Adipocyte (in vitro differentiated cells): ENCODE measurements around the gene FRMD4A.

Experiments used
- DNase-seq: peaks from one replicate; pipeline ENCODE4 v3.0.0-alpha.2; 2015; ENCODE audit warnings: low read depth
- H3K27me3 ChIP-seq: replicated peaks from 2 replicates; pipeline ENCODE4 v1.7.0; 2013; ENCODE audit warnings: mild to moderate bottlenecking, low read length, moderate library complexity; ENCODE audit not compliant: control insufficient read depth, insufficient read depth
- H3K36me3 ChIP-seq: 2 replicates; pipeline ENCODE4 v1.7.0; 2013; ENCODE audit warnings: low read length, mild to moderate bottlenecking, moderate library complexity; ENCODE audit not compliant: control insufficient read depth, insufficient read depth, severe bottlenecking
- H3K4me1 ChIP-seq: 2 replicates; pipeline ENCODE4 v1.7.0; 2013; ENCODE audit warnings: mild to moderate bottlenecking, low read length, moderate library complexity; ENCODE audit not compliant: control insufficient read depth, insufficient read depth
- H3K4me3 ChIP-seq: 2 replicates; pipeline ENCODE4 v1.7.0; 2013; ENCODE audit warnings: mild to moderate bottlenecking, low read length, moderate library complexity
- H3K9ac ChIP-seq: 2 replicates; pipeline ENCODE4 v1.7.0; 2013; ENCODE audit warnings: mild to moderate bottlenecking, low read length, moderate library complexity
- H3K9me3 ChIP-seq: 2 replicates; pipeline ENCODE4 v1.7.0; 2013; ENCODE audit warnings: mild to moderate bottlenecking, low read length, moderate library complexity; ENCODE audit not compliant: control insufficient read depth

FRMD4A gene

GRCh38 chr10:13632440-13632839 lies 698.3 kb downstream of the FRMD4A start:
- peaks cover 7% of the 10 kb centered on the region for H3K36me3 ChIP-seq
- peaks cover 33% of the 10 kb centered on the region for H3K4me1 ChIP-seq
- no peak for DNase-seq
- H3K9ac ChIP-seq, result peak overlapping the region; percentile 14
- H3K27me3 ChIP-seq, result no peaks in the 10 kb centered on the region
- H3K4me3 ChIP-seq, result no peak overlapping the region
- H3K9me3 ChIP-seq, result no peaks in the 10 kb centered on the region

GRCh38 chr10:13631594-13631993 lies 699.1 kb downstream of the FRMD4A start:
- no peak for DNase-seq
- no peaks in the 10 kb centered on the region for H3K9me3 ChIP-seq
- no peak overlapping the region for H3K4me3 ChIP-seq
- H3K27me3 ChIP-seq, result no peaks in the 10 kb centered on the region
- no peak overlapping the region for H3K9ac ChIP-seq
- peaks cover 28% of the 10 kb centered on the region for H3K4me1 ChIP-seq
- peaks cover 7% of the 10 kb centered on the region for H3K36me3 ChIP-seq

- no peaks in the 10 kb centered on the region for H3K27me3 ChIP-seq
- no peak for DNase-seq
- peaks cover 17% of the 10 kb centered on the region for H3K36me3 ChIP-seq
- no peak overlapping the region for H3K9ac ChIP-seq
- no peaks in the 10 kb centered on the region for H3K9me3 ChIP-seq
- H3K4me1 ChIP-seq, result peaks cover 28% of the 10 kb centered on the region
- no peak overlapping the region for H3K4me3 ChIP-seq
Observed at GRCh38 chr10:13630231-13630630, 700.5 kb downstream of the FRMD4A start.

- H3K27me3 ChIP-seq, result no peaks in the 10 kb centered on the region
- H3K9me3 ChIP-seq, result no peaks in the 10 kb centered on the region
- peaks cover 19% of the 10 kb centered on the region for H3K4me1 ChIP-seq
- H3K4me3 ChIP-seq, result no peak overlapping the region
- H3K9ac ChIP-seq, result no peak overlapping the region
- peaks cover 17% of the 10 kb centered on the region for H3K36me3 ChIP-seq
- no peak for DNase-seq
Observed at GRCh38 chr10:13629116-13629515, 701.6 kb downstream of the FRMD4A start.

- H3K36me3 ChIP-seq, result peaks cover 17% of the 10 kb centered on the region
- H3K27me3 ChIP-seq, result no peaks in the 10 kb centered on the region
- no peak for DNase-seq
- no peak overlapping the region for H3K9ac ChIP-seq
- H3K9me3 ChIP-seq, result no peaks in the 10 kb centered on the region
- H3K4me1 ChIP-seq, result peaks cover 14% of the 10 kb centered on the region
- no peak overlapping the region for H3K4me3 ChIP-seq
Observed at GRCh38 chr10:13628661-13629060, 702.1 kb downstream of the FRMD4A start.

- Histone ChIP-seq H3K9me3 (no peaks in the 10 kb centered on the region), H3K4me1 (peaks cover 5% of the 10 kb centered on the region), H3K36me3 (peaks cover 17% of the 10 kb centered on the region), H3K4me3 (no peak overlapping the region), H3K27me3 (no peaks in the 10 kb centered on the region), H3K9ac (no peak overlapping the region)
- DNase-seq, result peak; percentile 31
Observed at GRCh38 chr10:13627459-13628310, 703.0 kb downstream of the FRMD4A start.

GRCh38 chr10:13624630-13625029 lies 706.1 kb downstream of the FRMD4A start:
- no peak overlapping the region for H3K4me3 ChIP-seq

GRCh38 chr10:13621931-13622330 lies 708.8 kb downstream of the FRMD4A start:
- no peak for DNase-seq
- peaks cover 3% of the 10 kb centered on the region for H3K4me1 ChIP-seq
- H3K4me3 ChIP-seq, result no peak overlapping the region
- H3K36me3 ChIP-seq, result peaks cover 47% of the 10 kb centered on the region
- no peak overlapping the region for H3K9ac ChIP-seq
- no peaks in the 10 kb centered on the region for H3K27me3 ChIP-seq
- H3K9me3 ChIP-seq, result no peaks in the 10 kb centered on the region

More at GRCh38 chr10:13624630-13625029, 706.1 kb downstream of the FRMD4A start:
- H3K36me3 ChIP-seq, result peaks cover 23% of the 10 kb centered on the region
- H3K9me3 ChIP-seq, result no peaks in the 10 kb centered on the region
- H3K9ac ChIP-seq, result no peak overlapping the region
- H3K27me3 ChIP-seq, result no peaks in the 10 kb centered on the region
- H3K4me1 ChIP-seq, result peaks cover 3% of the 10 kb centered on the region
- DNase-seq, result no peak

- Histone ChIP-seq H3K36me3 (peaks cover 64% of the 10 kb centered on the region), H3K4me1 (peaks cover 2% of the 10 kb centered on the region), H3K27me3 (no peaks in the 10 kb centered on the region), H3K9ac (no peak overlapping the region), H3K4me3 (no peak overlapping the region), H3K9me3 (no peaks in the 10 kb centered on the region)
- DNase-seq, result no peak
Observed at GRCh38 chr10:13617116-13617515, 713.6 kb downstream of the FRMD4A start.

GRCh38 chr10:13615650-13616300 lies 714.9 kb downstream of the FRMD4A start:
- Histone ChIP-seq H3K9me3 (no peaks in the 10 kb centered on the region), H3K36me3 (peaks cover 64% of the 10 kb centered on the region), H3K4me1 (no peaks in the 10 kb centered on the region), H3K9ac (no peak overlapping the region), H3K4me3 (no peak overlapping the region), H3K27me3 (no peaks in the 10 kb centered on the region)
- no peak for DNase-seq

GRCh38 chr10:13614530-13615332 lies 716.0 kb downstream of the FRMD4A start:
- no peaks in the 10 kb centered on the region for H3K9me3 ChIP-seq
- H3K36me3 ChIP-seq, result peaks cover 75% of the 10 kb centered on the region
- no peak overlapping the region for H3K4me3 ChIP-seq
- no peaks in the 10 kb centered on the region for H3K4me1 ChIP-seq
- H3K27me3 ChIP-seq, result no peaks in the 10 kb centered on the region
- H3K9ac ChIP-seq, result no peak overlapping the region
- peak; percentile 72 for DNase-seq
